ENCODE measurements around the gene C11orf54.
"Not testable (repeated sequence)": the region's sequence is repeated elsewhere in the genome, so short reads cannot be mapped to it uniquely, and the experiment has no call there.

C11orf54 gene

GRCh38 chr11:93735627-93736026 is 5.8 kb upstream of the C11orf54 start:
- FAIRE-seq = no peak

DNA sequence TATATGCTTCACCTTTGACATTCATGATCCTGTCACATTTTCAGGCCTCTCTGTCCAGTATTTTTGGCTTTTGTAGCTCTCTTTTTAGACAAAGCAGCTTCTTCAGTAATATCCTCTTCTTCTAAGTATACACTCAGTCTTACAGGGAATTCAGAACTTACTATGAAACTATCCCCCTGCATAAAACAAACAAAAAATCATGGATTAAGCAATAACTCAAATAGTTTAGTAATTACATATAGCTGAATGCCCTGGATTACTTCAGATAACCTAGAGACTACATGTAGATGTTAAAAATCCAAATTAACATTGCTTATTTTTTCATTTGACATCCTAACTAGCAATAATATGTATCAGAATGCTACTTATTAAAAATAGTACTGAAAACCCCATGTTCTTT is 5.3 kb upstream of the C11orf54 start:
- no peak for FAIRE-seq

DNA sequence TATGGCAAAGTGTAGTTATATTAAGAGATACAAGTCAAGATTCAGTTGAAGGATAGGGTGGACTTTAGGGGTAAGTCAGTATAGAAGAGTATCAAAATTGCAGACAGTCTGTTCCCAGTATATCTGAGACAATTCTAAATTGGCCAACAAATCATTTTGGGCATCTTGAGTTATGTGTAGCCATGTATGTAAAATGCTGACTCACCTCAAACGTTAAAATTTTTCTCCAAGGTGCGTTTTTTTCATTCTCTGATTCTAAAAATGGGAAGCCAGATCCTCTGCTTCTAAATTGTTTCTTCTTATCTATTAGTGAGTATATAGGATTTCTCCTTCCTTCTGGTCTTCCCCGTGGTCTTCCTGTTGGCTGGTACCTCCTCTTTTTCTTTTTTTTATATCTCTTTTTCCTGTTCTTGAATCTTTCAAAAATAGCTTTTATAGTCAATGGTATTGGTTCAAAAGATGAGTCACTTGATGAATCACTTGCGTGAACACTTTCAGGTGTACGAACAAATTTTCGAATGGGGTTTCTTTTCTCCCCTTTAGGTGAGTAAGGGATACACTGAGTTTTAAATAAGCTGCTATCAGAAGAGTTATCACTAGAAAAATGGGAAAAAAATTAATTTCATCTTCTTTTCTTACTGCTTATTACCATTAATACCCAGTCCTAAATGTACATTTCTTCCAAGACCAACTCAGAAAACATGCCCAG is 3.4 kb upstream of the C11orf54 start:
- FAIRE-seq = no peak

DNA sequence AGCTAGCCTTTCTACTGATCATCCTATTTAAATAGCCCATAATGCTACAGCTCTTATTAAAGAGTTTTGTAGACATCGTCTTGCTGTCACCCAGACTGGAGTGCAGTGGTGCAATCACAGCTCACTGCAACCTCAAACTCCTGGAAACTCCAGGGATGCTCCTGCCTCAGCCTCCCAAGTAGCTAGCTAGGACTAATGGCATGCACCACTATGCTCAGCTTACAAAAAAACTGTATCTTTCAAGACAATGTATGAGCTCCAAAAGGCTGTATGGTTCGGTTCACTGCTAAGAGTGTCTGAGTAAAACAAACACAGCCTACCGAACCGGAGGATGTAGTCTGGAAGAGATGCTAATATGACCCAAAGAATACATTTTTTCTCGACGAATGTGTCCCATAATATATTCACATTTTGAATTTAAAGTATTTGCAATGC is 2.8 kb upstream of the C11orf54 start:
- FAIRE-seq = no peak

DNA sequence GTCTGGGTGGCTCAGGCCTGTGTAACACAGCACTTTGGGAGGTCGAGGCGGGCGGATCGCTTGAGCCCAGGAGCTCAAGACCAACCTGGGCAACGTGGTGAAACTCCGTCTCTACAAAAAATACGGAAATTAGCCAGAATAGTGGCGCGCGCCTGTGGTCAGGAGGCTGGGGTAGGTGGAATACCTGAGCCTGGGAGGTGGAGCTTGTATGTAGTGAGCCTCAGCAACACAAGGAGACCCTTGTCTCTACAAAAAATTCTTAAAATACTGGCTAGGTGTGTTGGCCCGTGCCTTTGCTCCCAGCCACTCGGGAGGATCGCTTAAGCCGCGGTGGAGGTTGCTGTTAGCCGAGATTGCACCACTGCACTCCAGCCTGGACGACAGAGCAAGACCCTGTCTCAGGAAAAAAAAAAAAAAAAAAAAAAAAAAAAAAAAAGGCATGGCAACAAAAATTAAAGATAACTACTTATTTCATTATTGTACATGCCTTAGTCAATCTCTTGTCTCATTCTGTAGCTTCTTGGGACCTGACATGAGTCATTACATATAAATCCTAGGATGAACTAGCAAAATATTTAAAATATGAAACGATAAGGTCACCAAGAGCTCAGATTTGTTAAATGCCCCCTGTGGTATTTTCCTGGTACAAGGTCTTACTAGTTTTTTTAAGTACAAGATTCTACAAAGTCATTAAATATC is 1.3 kb upstream of the C11orf54 start:
- no peak for FAIRE-seq

DNA sequence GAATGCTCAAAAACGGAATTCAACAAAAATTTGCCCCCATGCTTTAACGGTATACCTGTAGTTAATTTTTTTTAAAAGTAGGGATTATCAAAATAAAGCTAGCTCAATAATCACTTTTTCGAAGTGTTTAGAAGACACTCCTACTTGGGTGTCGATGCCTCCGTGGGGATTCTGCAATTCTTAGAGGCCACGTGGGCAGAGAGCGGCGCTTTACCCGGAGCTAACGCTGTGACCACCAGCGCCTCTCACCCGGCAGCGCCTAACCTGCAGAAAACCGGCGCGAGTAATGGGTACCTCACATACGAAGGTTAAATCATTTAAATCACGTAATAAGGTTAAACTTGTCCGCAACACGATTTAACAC is 760 bp upstream of the C11orf54 start:
- no peak for FAIRE-seq

GRCh38 chr11:93741882-93742226 is 382 bp downstream of the C11orf54 start:
- FAIRE-seq = no peak

DNA sequence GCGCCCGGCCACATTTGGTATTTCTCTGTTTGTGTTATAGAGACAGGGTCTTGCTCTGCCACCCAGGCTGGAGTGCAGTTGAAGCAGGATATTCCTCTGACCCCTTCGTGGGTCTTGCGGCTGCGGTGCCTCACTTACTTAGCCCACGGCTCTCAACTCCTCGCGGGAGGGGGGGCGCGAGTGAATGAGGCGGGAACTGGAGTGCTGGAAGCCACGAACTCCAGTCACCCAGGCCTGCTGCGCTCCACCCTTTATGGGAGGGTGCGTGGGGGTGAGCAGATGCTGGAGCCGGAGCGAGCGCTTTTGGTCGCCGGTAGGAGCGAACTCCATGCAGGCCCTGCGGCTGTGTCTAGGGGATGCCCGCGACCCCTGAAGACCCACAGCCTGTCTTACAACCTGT is 1.8 kb downstream of the C11orf54 start:
- FAIRE-seq = no peak

DNA sequence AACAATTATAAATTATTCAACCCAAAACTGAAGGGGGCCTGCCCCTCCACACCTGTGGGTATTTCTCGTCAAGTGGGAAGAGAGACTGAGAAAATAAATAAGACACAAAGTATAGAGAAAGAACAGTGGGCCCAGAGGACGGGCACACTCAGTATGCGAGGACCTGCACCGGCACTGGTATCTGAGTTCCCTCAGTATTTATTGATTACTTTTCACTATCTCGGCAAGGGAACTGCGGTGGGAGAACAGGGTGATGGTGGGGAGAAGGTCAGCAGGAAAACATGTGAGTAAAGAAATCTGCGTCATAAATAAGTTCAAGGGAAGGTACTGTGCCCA is 3.2 kb downstream of the C11orf54 start:
- no peak for FAIRE-seq

DNA sequence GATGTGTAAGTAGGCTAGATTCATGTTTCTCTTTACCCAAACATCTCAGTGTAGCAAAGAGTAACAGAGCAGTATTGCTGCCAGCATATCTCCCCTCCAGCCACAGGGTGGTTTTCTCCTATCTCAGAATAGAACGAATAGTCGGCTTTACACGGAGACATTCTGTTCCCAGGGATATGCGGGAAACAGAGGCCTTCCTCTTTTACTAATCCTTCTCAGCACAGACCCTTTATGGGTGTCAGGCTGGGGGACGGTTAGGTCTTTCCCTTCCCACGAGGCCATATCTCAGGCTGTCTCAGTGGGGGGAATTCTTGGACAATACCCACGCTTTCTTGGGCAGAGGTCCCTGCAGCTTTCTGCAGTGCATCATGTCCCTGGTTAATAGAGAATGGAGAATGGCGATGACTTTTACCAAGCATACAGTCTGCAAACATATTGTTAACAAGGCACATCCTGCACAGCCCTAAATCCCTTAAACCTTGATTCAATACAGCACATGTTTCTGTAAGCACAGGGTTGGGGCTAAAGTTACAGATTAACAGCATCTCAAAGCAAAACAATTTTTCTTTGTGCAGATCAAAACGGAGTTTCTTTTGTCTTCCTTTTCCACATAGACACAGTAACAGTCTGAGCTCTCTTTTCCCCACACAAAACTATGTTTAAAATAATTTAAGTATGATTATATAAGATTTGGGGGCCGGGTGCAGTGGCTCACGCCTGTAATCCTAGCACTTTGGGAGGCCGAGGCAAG is 3.7 kb downstream of the C11orf54 start:
- FAIRE-seq = not testable (repeated sequence)

GRCh38 chr11:93746101-93746500 is 4.6 kb downstream of the C11orf54 start:
- no peak for FAIRE-seq

DNA sequence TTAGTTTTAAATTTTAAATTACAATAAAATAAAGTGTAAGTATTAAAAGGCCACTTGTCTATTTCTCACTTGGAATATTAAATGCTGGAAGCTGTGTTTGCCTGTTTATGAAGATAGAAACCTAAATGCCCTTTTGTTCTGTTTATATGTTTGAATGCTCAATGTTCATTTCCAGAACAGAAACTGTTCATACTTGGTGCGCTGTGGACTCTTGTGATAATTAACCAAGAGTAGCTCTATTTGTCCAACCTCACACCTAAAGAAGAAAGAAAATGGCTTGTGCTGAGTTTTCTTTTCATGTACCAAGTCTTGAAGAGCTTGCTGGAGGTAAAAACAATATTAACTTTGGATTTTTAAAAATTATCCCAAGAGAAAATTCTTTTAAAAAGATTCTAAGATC is 5.7 kb downstream of the C11orf54 start:
- no peak for FAIRE-seq

- no peak for FAIRE-seq
These were observed 9.5 kb downstream of the C11orf54 start for GRCh38 chr11:93751001-93751400.

DNA sequence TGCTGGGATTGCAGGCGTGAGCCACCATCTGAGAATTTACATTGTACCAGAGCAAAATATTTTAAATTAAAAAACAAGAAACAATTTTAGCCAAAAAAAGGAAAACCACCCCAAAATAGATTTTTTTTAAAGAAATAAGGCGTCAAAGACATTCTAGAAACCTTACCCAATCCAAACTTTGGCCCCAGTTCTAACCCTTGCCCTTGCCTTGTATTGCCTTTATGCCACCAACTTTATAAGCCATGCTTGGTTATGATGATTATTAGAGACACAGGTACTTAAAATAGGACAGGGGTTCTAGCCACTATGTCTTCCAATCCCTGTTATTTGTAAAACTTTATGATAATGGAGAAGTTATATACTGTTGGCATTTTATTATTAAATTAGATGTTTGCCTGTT is 11.8 kb downstream of the C11orf54 start:
- FAIRE-seq = no peak

DNA sequence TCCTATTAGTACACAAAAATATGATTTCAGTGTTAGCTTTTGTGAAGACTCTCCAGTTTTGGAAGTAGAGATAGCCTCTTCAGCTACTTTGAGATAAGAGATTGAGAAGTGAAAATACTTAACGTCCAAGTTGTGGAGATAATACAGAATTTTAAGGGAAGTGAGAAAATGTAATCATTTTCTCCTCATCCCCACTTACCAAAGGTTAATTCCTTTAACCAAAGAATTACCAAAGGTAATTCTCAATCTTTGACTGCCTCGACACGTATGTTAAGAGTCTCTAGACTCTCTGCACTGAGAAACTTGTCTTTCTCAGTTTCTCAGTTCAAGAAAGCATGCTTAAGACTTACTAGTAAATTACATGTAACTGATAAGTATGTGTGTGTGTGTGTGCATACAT is 15.3 kb downstream of the C11orf54 start:
- FAIRE-seq = no peak

DNA sequence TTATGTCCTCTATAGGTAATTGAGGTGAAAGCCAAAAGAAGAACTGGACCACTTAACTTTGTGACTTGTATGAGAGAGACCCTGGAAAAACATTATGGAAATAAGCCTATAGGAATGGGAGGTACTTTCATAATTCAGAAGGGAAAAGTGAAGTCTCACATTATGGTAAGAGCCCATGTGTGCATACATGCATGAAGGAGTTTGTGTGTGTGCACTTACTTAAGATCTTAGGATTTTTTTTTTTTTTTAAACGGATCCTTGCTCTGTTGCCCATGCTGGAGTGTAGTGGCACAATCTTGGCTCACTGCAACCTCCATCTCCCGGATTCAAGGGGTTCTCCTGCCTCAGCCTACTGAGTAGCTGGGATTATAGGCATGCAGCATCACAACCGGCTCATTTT is 15.8 kb downstream of the C11orf54 start:
- FAIRE-seq = no peak

DNA sequence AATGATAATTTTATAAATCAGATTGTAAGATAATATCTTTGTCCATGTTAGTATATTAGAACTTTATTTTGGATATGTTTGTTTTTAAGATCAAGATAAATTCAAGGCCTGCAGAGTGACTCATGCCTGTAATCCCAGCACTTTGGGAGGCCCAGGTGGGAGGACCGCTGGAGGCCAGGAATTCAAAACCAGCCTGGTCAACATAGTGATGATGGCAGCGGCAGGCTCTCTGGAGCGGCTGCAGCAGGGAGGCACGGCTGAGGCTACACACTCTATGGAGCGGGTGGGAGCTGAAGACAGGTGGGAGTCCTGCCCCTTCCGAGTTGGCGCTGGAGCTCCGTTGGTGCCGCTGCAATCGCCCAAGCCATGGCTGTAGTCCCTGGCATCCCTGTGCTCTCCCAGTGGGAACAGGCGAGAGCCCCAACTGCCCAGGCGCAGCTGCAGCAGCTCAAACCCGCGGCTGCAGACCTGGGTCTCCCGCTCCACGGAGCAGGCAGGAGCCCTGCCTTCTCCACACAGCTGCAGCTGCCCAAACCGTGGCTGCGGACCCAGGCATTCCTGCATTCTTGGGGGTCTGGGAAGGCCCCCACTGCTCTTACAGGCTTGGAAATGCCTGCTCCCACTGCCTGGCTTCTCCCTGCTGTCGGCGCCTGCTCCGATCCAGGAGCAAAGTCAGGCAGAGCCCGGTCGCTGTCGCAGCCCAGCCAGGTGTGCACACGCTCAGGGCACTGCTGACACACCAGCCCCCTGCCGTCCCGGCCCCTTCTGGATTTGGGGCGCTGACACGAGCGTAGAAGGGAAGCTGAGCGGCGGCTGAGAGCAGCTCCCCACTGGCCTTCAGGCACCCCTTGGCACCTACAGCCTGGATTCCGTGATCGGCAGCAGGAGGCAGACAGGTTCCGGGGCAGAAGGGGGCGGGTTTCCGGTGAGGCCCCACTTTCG is 16.7 kb downstream of the C11orf54 start:
- FAIRE-seq = no peak

GRCh38 chr11:93759123-93759522 is 17.7 kb downstream of the C11orf54 start:
- FAIRE-seq = not testable (repeated sequence)

- FAIRE-seq = no peak
These were observed 20.4 kb downstream of the C11orf54 start for GRCh38 chr11:93761910-93762309.

DNA sequence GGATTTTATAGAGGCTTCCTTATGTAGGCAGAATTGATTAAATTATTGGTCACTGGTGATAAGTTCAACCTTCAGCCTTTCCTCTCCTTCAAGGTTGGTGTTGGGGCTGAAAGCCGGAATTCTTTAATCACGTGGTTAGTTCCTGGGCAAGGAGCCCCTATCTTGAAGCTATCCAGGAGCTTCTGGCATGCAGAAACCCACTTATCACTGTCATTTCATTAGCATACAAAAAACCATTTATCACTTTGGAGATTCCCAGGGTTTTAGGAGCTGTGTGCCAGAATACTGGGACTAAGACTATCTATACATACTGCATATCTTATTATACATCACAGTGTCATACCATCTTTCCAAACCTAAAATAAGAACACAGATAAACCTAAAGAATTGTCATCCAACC is 24.1 kb downstream of the C11orf54 start:
- FAIRE-seq = no peak

- FAIRE-seq = no peak
These were observed 25.0 kb downstream of the C11orf54 start for GRCh38 chr11:93766504-93766903.

DNA sequence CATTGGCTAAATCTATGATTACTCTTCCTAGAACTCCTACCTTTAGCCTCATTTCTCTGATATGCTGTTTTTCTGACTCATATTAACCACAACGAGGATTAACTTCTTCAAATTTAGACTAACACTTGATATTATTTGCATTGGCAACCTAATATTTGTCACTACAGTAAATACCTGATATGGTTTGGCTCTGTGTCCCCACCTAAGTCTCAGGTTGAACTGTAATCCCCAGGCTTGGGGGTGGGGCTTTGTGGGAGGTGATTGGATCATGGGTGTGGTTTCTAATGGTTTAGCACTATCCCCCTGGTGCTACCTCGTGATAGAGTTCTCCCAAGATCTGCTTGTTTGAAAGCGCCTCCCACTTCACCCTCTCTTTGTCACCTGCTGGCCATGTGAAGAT is 25.5 kb downstream of the C11orf54 start:
- no peak for FAIRE-seq

DNA sequence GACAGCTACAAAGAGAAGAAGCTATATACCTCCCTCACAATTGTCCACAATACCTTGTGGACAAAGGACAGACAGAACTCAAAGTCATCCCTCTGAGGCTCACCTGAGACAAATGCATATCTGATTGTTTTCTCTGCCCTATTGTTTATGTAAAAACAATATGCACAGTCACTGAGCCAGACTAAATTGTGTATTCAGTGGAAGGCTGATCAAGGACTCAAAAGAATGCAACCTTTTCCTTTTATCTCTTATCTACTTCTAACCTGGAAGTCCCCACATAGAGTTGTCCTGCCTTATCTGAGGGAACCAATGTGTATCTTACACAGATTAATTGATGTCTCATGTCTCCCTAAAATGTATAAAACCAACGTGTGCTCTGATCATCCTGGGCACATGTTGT is 28.7 kb downstream of the C11orf54 start:
- FAIRE-seq = no peak

Data from colon (tissue), 2 donors.